NCI-H2196 (cell line): ENCODE data around the gene C17orf58.
"Not testable (repeated sequence)": the region's sequence is repeated elsewhere in the genome, so short reads cannot be mapped to it uniquely, and the experiment has no call there.

Experiments
- DNase-seq: peaks from one replicate; lab custom pipeline; 2025; ENCODE audit not compliant: unreplicated experiment; lab: John Stamatoyannopoulos, UW

Gene C17orf58

DNA sequence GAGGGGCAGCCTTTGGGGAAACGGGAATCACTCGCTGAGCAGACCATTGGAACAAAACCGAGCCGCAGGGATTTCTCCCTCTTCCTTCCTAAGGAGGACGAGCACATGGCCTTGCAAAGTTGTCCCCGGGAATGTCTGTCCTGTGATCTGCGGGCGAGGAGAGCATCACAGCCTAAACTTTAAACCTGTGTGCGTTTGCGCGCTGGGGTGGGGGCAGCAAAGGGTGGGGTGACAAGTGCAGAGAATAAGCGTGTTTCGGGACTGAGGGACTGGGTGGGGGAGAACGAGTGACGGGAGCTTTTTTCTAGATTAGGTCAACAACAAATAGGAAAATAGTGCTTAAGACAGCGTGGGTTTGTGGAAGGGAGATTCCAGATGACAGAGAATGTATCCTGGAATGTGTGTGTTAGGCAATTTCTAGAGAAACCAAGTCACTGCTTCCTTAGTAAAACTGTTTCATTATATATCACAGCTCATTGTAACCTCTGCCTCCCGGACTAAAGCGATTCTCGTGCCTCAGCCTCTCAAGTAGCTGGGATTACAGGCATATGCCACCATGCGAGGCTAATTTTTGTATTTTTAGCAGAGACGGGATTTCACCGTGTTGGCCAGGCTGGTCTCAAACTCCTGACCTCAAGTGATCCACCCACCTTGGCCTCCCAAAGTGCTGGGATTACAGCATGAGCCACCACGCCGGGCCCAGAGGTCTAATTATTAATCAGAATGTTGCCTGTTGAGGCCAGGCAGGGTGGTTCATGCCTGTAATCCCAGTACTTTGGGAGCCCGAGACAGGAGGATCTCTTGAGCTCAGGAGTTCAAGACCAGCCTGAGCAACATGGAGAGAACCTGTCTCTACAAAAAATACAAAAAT lies at the start of gene C17orf58:
TSS of gene C17orf58 (minus strand) at position 169 of the 871 bp plus-strand sequence. CDS start 271 bp downstream, outside the sequence.
- DNase-seq = not testable (repeated sequence)

DNA sequence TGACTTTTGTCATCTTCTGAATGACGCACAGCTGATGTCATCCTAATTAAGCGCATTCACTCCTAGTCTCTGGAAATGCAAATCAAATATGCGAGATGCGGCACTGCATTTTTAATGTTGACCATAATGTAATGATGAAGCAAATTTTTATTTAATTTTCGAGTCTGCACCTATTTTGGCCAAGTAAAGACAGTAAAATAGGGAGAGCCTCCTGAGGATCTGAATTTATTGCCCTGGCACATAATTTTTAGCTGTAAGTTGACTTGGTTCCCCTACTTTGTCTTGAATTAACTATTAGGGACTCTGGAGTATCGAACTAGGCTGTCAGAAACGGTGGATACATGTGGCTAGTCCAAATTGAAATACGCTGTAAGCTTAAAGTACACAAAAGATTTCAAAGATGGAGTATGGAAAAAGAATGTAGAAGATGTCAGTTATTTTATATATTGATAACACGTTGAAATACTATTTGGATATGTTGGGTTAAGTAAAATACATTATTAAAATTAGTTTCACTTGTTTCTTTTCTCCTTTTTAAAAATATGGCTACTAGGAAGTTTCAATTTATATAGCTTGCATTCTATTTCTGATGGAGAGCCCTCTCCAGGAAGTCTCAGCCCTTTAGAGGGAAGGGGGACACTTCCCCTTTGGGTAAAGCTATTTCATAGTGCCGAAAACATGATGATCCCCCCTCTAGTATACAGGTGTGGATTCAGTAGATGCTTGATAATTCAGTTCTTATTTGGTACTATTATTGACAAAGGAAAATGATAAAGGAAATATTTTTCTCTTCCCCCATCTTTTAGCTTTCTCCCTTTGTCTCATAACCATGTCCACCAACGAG lies 40.3 kb upstream of the C17orf58 start:
- peak; percentile 38 for DNase-seq

DNA sequence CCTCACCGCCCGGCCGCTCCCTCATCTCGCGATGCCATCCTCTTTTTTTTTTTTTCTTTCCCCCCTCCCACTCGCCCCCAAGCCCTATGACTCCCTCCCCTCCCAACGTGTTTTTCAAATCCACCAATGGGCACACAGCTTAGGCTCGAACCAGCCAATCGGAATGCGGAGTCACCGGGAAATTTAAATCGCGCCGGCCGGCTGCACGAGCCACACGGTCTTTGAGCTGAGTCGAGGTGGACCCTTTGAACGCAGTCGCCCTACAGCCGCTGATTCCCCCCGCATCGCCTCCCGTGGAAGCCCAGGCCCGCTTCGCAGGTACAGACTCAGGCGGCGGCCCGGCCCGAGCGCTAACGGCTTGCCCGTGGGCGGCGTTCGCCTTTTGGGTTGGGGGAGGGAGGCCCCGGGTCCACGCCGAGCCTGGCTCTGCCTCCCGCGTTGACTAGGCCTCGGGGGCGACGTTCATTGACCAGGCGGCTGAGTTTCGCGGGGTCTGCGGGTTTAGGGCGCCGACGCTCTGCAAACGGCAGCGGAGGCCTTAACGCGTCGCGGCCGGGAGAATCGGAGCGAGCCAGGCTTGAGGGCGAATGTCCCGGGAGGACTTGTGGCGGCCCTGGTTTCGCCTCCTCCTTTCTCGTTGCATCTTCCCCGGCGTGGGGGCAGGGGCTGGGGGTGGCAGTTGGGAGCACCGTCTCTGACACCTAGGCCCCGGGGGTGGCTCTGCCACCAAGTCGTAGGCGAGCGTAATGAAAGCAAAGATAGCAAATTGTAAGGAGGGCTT lies 39.4 kb upstream of the C17orf58 start, which contains the start of gene KPNA2:
TSS of gene KPNA2 (plus strand) at position 213 of the 781 bp plus-strand sequence. CDS start 1,398 bp downstream, outside the sequence.
- peak; percentile 99 for DNase-seq

DNA sequence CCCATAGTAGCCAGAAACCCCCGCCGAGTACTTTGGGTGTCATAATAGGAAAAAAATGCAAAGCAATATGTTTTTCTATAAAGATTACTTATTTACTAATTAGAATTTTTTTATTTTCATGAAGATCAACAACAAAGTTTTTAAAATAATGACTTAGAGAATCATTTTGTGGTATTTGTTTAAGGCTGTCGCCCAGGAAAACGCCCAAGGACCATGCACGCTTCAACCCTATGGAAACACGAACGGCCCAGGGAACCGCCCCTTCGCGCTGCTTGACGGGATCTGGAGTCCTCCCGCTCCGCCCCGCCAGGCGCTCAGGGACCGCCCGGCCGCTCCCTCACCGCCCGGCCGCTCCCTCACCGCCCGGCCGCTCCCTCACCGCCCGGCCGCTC lies 38.9 kb upstream of the C17orf58 start:
- DNase-seq = peak; percentile 99

DNA sequence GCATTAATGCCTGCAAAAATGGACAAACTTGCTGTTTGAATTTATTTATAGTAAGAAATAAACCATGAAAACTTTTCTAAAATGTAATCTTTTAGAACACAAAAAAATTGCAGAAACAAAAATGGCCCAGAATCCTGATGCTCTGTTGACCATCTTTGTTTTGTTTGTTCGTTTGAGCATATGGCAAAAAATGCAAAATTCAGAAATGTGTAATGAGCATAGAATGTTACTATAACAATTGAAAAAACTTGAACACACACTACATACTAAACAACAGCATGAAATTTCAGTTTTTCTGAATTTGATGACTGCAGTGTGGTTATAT lies 38.1 kb upstream of the C17orf58 start:
- DNase-seq = no peak

DNA sequence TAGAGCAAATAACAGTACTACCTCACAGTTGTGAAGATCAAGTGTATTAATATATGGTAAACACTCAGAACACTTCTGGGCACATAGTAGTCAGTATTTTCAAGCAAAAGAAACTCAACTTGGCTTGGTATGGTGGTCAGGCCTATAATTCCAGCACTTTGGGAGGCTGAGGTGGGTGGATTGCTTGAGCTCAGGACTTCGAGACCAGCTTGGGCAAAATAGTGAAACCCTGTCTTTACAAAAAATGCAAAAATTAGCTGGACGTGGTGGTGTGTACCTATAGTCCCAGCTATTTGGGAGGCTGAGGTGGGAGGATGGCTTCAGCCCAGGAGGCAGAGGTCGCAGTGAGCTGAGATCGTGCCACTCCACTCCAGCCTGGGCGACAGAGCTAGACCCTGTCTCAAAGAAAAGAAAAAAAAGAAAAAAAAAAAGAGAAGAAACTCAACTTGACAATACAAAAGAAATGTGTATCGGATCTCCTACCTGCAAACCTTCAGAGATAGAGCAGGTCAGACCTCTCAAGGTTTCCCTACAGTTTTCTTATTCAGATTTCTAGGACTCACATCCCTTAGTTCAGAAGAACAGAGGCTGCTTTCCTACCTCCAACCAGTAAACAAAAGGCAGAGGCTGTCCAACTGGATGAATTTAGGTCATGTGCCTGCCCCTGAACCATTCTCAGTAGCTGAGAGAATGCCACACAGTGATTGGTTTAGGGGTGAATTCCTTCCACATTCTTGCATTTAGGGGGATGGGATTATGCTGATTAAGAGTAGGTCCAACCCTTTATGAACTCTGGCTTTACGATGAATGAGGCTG lies 37.6 kb upstream of the C17orf58 start:
- DNase-seq = peak; percentile 14

DNA sequence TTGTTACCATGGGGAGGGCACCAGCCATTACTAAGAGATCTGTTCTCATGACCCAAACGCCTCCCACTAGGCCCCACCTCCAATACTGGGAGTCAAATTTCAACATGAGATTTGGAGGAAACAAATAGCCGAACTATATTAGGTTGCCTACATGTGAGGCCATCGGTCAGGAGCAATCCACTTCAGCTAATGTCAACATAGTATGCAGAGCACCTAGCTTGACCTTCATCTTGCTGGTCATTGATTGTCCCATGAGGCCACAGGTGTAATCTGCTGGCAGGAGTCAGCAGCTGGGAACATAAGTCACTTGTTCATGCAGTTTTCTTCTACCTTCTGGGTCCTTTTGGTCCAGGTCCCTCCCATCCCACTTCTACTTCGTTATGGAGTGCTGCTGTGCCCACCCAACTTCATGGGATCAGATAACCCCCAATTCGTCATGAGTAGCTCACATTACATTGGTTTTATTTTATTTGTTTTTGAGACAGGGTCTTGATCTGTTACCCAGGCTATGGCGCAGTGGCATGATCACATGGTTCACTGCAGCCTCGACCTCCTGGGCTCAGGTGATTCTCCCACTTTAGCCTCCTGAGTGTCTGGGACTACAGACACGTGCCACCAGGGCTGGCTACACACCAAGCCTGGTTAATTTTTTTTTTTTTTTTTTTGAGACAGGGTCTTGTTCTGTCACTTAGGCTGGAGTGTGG lies 33.4 kb upstream of the C17orf58 start:
- peak; percentile 92 for DNase-seq

DNA sequence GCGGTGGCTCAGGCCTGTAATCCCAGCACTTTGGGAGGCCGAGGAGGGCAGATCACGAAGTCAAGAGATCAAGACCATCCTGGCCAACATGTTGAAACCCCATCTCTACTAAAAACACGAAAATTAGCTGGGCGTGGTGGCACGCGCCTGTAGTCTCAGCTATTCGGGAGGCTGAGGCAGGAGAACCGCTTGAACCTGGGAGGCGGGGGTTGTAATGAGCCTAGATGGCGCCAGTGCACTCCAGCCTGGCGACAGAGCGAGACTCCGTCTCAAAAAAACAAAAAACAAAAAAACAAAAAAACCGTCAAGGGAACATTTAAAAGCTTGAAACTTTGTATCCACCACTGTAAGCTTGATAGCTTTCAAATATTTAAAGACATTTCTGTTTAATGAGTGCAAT lies 26.3 kb upstream of the C17orf58 start:
- not testable (repeated sequence) for DNase-seq

DNA sequence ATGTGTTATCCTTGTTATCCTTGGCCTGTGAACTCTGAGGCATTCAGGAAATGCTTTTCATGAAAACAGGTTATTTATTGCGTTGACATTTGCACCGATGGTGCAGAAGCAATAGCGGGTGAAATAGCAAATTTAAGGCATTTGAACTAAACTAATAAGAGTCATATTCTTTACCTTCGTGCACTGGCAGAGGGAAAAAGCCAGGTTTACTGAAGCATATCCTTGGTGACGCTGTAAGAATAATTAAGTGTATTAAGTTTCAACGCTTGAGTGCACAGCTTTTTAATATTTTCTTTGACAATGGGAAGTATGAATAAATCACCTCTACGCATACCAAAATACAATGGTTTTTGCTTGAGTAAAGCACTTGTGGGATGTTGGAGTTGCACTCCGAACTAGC lies 25.7 kb upstream of the C17orf58 start:
- no peak for DNase-seq

DNA sequence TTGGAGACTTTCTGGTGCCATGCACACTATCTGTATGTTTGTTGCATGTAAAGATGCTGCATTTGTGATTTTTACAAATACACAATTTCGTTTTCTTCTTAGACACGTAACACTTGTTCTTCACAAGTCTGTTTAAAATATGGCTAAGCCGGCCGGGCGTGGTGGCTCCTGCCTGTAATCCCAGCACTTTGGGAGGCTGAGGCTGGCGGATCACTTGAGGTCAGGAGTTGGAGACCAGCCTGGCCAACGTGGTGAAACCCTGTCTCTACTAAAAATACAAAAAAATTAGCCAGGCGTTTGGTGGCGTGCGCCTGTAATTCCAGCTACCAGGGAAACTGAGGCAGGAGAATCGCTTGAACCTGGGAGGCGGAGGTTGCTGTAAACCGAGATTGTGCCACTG lies 24.5 kb upstream of the C17orf58 start:
- not testable (repeated sequence) for DNase-seq

DNA sequence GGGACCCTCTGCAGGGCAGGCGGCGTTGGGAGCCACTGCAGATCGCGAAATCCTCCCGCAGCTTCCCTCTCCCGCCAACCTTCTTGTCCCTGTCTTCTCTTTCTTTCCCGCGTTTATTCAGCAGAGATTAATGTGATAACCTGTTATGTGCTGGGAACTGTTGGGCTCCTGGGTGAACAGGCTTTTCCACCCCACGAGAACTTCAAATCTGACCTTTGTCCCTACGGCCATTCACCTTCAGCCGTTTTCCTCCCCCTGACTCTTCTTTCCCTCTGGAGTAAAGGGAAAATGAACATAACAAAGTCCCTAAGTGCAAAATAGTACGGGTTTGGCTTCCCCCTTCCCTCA lies 24.1 kb upstream of the C17orf58 start:
- peak; percentile 59 for DNase-seq

DNA sequence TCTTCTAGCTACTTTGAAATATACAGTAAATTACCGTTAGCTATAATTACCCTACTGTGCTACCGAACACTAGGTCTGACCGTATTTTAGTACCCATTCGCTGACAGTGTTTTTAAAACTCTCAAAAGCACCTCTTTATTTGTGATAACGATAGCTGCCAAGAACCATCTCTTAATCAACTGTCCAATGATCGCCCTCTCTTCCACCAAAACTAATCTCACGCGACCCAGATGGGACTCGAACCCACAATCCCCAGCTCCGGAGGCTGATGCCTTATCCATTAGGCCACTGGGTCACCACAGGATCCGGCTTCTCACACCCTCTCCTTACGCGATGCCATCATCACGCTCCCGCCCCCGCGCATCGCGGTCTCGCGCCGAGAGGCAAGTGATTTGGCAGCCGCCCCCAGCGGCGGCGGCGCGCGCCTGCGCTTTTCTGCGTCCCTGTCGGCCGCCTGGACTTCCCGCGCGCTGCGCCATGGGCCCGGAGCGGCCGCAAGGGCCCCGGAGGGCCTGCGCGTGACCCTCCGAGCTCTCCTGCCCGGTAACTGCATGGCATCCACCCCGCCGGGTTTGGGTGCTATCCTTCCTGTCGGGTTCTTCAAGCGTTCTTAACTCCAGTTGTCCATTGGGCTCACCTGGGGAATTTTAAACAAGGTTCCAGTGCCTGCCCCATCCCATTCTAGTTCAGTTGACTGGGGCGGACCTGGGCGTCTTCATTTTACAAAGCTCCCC lies 23.6 kb upstream of the C17orf58 start:
- peak; percentile 97 for DNase-seq

DNA sequence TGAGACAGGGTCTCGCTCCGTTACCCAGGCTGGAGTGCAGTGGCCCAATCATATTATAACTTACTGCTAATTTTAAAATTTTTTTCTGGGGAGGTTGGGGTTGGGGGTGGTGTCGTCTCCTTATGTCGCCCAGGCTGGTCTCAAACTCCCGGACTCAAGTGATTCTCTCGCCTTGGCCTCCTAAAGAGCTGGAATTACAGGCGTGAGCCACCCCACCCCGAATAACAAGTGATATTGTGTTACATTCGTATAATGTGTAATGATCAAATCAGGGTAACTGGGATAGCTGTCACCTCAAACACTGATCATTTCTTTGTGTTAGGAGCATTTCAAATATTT lies 23.0 kb upstream of the C17orf58 start:
- DNase-seq = peak; percentile 44

DNA sequence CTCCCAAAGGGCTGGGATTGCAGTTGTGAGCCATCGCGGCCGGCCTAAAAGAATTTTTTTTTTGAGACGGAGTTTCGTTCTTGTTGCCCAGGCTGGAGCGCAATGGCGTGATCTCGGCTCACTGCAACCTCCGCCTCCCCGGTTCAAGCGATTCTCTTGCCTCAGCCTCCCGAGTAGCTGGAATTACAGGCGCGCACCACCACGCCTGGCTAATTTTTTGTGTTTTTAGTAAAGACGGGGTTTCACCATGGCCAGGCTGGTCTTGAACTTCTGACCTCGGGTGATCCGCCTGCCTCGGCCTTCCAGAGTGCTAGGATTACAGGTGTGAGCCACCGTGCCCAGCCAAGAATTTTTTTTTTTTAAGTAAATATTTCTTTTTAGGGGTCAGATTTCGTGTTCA lies 22.2 kb upstream of the C17orf58 start:
- DNase-seq = not testable (repeated sequence)

DNA sequence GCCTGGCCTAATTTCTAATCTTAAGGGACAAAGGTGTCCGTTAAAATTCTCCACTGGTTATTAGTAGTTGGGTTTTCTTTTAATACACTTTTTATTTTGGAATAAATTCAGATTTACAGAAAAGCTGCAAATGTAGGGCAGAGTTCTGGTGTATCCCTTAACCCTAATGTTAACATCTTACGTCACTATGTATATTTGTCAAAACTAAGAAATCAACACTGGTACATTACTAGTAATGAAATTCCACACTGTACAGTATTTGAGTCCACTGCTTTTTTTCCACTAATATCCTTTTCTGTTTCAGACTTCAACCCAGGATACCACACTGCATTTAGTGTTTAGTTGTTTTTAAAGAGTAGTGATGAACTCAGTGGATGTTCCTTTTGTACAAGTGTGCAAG lies 20.6 kb upstream of the C17orf58 start:
- no peak for DNase-seq

DNA sequence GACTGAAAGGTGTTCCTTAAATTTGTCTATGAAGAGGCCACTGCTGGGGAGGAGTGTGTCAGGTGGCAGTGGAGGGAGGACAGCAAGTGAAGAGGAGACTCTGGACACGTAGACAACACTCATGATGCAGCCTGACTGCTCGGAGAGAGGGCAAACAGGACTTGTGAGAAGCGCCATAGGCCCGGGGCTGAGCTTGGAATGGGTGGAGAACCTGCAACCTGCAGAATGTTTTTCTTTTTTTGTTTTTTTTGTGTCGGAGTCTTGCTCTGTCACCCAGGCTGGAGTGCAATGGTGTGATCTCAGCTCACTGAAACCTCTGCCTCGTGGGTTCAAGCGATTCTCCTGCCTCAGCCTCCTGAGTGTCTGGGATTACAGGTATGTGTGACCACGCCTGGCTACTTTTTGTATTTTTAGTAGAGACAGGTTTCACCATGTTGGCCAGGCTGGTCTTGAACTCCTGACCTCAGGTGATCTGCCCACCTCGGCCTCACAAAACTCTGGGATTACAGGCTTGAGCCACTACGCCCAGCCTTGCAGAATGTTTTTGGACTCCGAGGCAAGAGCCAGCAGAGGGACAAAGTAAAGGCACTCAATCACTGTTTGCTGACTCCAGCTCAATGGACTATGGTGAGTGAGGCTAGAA lies 18.9 kb upstream of the C17orf58 start:
- DNase-seq = no peak

DNA sequence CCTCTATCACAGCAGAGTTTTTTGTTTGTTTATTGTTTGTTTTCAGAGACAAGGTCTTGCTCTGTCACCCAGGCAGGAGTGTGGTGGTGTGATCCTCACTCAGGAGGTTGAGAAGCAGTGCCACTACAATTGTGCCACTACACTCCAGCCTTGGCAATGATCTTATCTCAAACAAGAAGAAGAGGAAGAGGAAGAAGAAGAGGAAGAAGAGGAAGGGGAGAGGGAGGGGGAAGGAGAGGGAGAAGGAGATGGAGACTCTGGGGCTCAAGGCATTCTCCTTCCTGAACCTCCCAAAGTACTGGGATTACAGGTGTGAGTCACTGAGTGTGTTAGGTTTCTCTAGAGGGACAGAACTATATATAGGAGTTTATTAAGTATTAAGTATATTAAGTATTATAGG lies 17.1 kb upstream of the C17orf58 start:
- no peak for DNase-seq

DNA sequence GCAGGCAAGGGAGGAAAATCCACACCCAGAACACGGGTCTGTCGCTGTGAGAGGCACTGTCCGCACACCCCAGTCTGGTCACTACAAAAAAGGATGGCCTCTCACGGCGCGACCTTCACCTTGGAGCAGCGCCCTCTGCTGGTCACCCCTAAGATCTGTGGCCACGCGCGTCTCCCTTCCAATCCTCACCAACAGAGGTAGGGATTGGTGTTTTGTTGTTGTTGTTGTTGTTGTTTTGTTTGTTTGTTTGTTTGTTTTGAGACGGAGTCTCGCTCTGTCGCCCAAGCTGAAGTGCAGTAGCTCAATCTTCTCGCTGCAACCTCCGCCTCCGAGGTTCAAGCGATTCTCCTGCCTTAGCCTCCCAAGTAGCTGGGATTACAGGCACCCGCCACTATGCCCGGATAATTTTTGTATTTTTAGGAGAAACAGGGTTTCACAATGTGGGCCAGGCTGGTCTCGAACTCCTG lies 15.0 kb upstream of the C17orf58 start:
- DNase-seq = no peak

DNA sequence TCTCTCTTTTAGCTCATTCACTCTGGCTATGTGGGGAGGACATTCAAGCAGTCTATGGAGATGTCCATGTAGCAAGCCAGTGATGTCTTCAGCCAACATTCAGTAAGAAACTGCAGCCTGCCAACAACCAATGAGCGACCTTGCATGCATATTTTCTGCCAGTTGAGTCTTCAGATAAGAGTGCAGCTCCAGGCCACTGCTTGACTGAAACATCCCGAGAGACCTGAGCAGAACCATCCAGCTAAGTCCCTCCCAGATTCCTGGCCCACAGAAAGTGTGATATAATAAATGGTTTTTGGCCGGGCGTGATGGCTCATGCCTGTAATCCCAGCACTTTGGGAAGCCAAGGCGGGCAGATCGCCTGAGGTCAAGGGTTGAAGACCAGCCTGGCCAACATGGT lies 10.5 kb upstream of the C17orf58 start:
- no peak for DNase-seq
